ENCODE results near the gene ZFHX3.

Gene ZFHX3

GRCh38 chr16:73041676-73042075 lies 6.3 kb downstream of the ZFHX3 start:
- no peak for DNase-seq (ENCODE audit: low read depth in 2 of 2)

GRCh38 chr16:73040735-73041402 lies 7.1 kb downstream of the ZFHX3 start:
- no peak for DNase-seq (ENCODE audit: low read depth in 2 of 2)

- no peak for DNase-seq (ENCODE audit: low read depth in 2 of 2)
These were observed 7.8 kb downstream of the ZFHX3 start for GRCh38 chr16:73040136-73040535.

- no peak for DNase-seq (ENCODE audit: low read depth in 2 of 2)
These were observed 9.9 kb downstream of the ZFHX3 start for GRCh38 chr16:73037845-73038570.

GRCh38 chr16:73037331-73037745 lies 10.6 kb downstream of the ZFHX3 start:
- DNase-seq (ENCODE audit: low read depth in 2 of 2): no peak

- DNase-seq (ENCODE audit: low read depth in 2 of 2): no peak
These were observed 11.7 kb downstream of the ZFHX3 start for GRCh38 chr16:73036074-73036826.

GRCh38 chr16:73034374-73034773 lies 13.6 kb downstream of the ZFHX3 start:
- DNase-seq (ENCODE audit: low read depth in 2 of 2): no peak

- DNase-seq (ENCODE audit: low read depth in 2 of 2): no peak
These were observed 14.5 kb downstream of the ZFHX3 start for GRCh38 chr16:73033271-73033998.

- no peak for DNase-seq (ENCODE audit: low read depth in 2 of 2)
These were observed 15.2 kb downstream of the ZFHX3 start for GRCh38 chr16:73032541-73033270.

- no peak for DNase-seq (ENCODE audit: low read depth in 2 of 2)
These were observed 15.9 kb downstream of the ZFHX3 start for GRCh38 chr16:73031984-73032383.

GRCh38 chr16:73031155-73031866 lies 16.6 kb downstream of the ZFHX3 start:
- no peak for DNase-seq (ENCODE audit: low read depth in 2 of 2)

- DNase-seq (ENCODE audit: low read depth in 2 of 2): no peak
These were observed 19.1 kb downstream of the ZFHX3 start for GRCh38 chr16:73028721-73029361.

GRCh38 chr16:73028263-73028662 lies 19.7 kb downstream of the ZFHX3 start:
- DNase-seq (ENCODE audit: low read depth in 2 of 2): no peak

- DNase-seq (ENCODE audit: low read depth in 2 of 2): no peak
These were observed 20.2 kb downstream of the ZFHX3 start for GRCh38 chr16:73027685-73028111.

- no peak for DNase-seq (ENCODE audit: low read depth in 2 of 2)
These were observed 20.9 kb downstream of the ZFHX3 start for GRCh38 chr16:73026754-73027684.

GRCh38 chr16:73025856-73026210 lies 22.1 kb downstream of the ZFHX3 start:
- no peak for DNase-seq (ENCODE audit: low read depth in 2 of 2)

GRCh38 chr16:73025151-73025855 lies 22.6 kb downstream of the ZFHX3 start:
- no peak for DNase-seq (ENCODE audit: low read depth in 2 of 2)

- no peak for DNase-seq (ENCODE audit: low read depth in 2 of 2)
These were observed 23.3 kb downstream of the ZFHX3 start for GRCh38 chr16:73024571-73025105.
